ENCODE measurements around the gene MFAP5.
"Not testable (repeated sequence)": the region's sequence is repeated elsewhere in the genome, so short reads cannot be mapped to it uniquely, and the experiment has no call there.

The MFAP5 gene

DNA sequence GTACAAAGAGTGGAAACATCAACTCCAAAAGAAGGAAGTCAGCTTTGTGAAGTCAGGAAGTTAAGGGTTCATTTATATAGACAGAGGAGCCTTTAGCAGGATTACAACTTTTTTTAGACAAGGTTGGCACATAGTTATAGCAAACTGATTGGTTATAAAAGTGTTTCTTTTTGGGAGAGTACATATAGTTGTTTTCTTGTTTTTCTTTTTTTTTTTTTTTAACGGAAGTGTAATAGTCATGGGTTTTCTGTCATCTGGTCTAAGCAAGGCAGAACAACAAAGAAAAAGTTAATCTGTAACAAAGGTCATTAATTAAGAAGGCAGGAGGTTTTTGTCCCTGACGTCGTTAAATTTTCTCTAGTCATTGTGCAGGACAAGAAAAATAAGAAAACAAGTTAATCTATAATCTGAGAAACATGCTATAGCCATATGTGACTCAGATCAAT lies 13.0 kb upstream of the MFAP5 start:
- DNase-seq (ENCODE audit: low spot score) = no peak

DNA sequence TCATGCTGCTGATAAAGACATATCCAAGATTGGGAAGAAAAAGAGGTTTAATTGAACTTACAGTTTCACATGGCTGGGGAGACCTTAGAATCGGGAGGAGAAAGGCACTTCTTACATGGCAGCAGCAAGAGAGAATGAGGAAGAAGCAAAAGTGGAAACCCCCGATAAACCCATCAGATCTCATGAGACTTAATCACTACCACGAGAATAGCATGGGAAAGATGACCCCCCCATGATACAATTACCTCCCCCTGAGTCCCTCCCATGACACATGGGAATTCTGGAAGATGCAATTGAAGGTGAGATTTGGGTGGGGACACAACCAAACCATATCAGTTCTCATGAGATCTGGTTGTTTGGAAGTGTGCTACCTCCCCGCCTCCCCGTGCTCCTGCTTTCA lies 9.8 kb upstream of the MFAP5 start:
- no peak for DNase-seq (ENCODE audit: low spot score)

DNA sequence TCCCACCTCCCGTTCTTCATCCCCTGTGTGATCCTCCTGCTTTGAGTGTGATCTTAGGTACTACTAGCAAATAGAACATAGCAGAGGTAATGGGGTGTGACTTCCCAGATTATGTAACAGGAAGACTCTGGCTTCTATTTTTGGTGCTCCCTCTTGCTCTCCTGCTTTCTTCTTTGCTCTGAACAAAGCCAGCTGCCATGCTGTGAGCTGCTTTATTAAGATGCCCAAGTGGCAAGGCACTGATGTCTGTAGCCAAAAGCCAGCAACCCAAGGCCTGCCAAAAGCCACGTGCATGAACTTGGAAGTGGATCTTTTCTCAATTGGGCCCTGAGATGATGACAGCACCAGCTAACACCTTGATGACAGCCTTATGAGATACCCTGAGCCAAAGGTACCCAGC lies 5.8 kb upstream of the MFAP5 start:
- DNase-seq (ENCODE audit: low spot score) = no peak

DNA sequence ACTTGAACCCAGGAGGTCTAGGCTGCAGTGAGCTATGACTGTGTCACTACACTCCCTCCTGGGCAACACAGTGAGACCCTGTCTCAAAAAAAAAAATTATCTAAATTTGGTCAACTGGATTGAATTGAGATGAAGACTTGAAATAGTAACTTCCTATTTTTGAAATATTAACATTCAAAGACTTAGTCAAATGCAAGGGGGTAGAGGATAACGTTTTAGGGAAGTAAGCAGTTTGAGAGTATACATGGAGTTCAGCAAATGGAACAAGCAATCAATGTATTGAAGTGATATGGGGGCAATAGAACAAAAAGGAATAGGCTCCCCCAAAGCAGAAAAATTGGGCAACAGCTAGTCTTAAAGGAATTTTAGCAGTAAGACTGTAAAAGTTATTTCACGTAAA lies 4.6 kb upstream of the MFAP5 start:
- DNase-seq (ENCODE audit: low spot score) = no peak

DNA sequence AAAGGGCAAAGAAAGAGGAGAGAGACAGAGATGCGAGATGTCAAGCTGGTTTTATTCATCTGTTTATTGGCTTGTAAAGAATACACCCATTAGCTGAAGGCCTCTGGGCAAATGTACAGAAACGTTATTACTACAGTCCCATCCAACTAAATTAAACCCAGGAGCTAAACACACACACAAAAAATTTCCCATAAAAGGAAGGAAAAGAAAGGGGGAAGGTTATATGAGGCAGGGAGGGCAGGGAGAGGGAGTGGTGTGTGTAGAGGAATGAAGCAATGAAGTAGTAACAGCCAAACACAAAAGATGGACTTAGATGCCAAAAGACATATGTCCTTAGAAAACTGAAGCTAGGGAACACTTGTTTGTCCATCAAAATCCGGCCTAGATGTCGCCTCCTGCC lies 3.1 kb upstream of the MFAP5 start:
- DNase-seq (ENCODE audit: low spot score) = no peak

DNA sequence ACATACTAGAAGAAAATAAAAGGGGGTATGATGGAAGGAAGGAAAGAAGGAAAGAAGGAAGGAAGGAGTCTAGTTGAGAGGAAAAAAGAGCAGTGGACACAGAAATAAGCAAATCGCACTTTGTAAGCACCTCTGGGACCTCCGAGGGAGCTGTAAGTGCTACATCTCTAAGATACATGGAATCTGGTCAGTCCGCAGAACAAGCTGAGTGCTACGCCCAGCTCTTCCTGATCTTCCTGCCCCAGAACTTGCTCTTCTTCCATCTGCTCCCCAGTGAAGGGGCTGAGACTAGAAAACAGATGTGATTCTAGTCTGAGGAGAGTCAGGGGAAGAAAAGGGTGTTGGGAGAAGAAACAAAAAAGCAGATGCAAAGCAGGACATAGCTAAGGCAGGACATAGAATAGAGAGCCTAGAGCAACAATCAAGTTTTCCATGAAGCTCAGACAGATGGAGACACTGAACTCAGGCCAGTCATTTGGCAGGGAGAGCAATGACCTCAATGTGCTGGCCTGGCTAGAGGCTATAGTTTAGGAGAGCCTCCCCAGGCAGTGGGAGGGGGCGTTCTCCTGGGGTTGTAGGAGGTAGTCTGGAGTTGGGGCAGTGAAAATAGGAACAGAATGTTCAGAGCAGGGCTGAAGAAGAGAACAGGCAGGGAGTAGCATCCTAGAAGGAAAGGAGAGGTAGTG lies 1.7 kb upstream of the MFAP5 start:
- DNase-seq (ENCODE audit: low spot score) = no peak

DNA sequence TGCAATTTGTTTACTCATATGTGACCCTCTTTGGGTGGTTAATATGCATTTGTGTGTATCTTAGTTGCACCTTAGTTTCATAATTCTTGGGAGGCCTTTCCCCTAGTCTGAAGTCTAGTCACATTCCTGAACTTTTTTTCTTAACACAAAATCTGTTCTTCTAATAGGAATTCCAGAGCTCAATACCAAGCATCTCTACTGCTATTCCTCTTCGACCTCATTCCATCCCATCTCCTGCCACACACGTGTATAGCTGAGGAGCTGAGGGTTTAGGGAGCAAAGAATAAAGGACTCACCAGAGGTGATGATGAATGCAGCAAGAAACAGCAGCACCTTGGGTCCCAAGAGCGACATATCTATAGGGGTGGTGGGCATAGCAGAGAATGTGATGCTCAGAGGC lies 875 bp downstream of the MFAP5 start:
- DNase-seq (ENCODE audit: low spot score) = no peak

DNA sequence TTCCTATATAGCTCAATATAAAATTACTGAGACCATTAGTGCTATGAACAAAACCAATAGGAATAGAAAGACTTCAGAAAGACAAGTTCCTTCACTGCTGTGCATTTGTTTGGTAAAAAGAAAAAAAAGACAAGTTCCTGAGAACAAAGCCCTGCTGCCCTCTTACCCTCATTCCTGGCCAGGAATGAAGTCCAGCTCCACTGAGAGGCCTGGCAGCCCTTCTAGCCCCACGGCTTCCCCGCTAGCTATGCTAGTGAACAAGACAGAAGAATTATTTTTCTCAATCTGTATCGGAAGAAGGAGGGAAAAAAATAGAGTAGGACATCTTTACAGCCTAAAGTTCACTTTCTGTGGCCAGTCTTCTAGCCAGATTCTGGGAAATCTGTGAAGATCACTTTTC lies 1.6 kb downstream of the MFAP5 start:
- DNase-seq (ENCODE audit: low spot score) = no peak

DNA sequence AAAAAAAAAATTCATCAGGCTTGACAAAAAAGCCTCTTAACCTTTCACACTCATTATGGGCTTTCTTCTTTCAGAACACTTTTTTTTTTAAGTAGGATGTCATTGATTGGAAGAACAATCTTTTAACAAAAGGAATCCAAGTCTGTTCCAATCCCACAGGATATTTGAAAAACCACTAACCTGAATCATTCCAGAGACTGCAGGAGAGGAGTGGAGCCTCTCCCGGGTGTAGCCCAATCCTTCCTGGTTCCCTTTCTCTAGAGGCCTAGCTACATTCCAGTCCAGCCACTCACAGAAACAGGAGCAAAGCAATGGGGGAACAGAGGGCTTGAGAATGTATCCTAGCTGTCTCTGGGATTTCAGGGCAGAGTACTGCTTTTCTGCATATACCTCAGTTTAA lies 4.3 kb downstream of the MFAP5 start:
- no peak for DNase-seq (ENCODE audit: low spot score)

DNA sequence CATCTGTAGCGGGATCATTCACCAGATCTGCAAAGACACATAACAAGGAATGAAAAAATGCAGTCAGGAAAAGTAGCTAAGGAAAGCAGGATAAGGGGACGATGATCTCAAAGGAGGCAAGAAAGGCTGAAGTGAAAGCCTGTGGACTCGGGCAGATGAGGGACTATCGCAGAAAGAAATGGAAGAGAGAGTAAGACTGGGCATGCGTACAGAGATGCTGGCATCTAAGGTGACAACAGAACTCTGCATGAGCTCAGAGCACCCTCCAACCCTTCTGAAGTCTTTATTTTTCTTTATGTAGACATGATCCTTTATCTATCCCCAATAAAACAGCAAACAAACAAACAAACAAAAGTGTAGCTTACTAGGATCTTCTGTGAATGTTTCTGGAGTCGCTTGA lies 7.2 kb downstream of the MFAP5 start:
- DNase-seq (ENCODE audit: low spot score) = no peak

DNA sequence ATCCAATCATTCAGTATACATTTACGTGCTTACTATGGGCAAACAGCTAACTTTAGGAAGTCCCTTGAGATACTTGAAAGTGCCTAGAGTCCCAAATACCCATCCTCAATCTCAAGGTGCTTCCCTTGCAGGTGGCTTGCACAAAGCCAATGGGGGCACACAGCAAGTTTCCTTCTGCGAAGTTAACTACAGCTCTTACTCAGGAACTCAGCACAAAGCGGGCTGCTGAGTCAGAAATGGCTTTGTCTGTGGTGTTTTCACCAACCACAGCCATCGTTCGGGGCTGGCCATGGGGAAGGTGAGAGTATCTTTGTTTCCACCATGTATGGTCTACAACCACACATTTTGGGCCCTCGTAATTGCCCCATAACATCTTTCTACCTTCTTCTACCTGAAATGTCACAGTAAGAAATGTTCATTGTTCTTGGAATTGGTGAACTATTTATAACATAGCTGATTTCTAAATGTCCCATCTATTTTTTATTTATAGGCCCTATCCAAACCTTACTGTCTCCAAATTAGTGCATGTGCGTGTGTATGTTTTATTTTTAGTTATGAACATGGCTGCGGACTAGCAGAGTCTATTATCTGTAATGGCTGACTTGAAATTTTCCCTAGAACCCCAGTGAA lies 13.9 kb downstream of the MFAP5 start:
- DNase-seq (ENCODE audit: low spot score) = no peak

DNA sequence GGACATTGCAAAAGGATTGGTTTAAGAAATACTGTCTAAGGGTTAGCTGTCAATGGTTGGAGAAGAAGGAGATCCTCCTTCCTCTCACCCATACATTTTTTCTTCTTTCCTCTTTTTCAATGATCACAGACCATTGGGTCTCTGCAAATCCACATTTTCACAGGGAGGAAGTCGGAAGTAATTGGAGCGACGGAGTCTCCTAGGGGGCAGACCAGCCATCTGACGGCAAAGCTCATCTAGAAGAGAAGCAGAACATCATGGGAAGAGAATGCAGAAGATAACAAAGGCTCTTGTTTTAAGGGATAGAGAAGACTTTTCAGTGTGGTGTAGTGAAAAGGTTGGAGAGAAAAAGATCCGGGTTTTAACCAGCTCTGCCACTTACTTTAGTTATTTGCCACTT lies 14.7 kb downstream of the MFAP5 start:
- DNase-seq (ENCODE audit: low spot score) = no peak

DNA sequence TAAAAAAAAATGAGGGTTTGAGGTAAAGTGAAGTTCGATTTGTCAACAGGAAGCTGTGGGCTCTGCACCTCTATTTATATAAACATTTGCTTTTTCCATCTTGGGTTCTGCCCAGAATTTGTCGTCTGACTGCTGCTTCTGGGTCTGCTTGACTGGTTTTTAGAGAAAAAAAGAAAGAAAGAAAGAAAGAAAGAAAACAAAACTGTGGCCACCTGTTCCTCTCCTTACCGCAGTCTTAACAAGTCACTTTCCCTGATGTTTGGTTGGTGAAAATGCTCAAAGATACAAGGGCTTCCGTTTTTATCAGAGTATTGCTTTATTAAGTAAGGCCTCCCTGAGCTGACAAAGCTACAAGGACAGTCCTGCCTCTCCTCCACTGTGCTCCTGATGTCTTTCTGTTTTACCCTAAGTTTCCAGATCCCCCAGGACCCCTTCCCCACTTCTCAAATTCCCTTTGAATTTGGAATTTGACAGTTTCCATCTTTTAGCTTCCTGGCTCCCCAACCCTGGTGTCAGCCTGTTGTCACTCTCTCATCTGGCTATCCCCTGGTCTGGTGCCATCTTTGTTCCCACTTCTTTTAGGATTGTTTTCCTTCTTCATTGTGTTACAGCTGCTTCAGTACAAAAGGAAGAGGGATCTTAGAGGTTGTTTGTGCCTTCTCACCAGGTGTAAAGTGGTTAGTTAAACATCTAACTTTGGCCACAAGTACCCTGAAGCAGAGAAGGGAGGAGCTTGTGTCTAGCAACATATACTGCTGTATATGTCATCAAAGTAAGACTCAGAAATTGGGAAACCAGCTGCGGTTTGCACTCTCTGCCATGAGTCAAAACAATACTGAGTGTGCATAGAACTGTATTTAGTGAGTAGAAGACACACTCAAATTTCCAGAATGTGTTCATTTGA lies 18.0 kb downstream of the MFAP5 start:
- no peak for DNase-seq (ENCODE audit: low spot score)

DNA sequence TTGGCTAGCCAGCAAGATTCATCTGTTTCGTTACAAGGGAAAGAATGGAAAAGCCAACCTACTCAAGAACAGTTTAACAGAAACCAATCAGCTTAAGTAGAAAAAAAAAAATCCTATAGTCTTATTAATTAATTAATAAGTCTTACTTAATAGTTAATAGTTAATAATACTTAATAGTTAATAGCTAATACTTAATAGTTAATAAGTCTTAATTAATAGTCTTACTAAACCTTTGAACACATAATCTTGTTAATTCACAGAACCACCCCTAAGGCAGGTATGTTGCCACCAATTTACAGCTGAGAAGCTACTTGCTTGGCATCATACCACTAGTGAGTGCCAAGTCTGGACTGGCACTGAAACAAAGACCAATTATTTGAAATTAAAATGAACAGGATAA lies 19.9 kb downstream of the MFAP5 start:
- no peak for DNase-seq (ENCODE audit: low spot score)

DNA sequence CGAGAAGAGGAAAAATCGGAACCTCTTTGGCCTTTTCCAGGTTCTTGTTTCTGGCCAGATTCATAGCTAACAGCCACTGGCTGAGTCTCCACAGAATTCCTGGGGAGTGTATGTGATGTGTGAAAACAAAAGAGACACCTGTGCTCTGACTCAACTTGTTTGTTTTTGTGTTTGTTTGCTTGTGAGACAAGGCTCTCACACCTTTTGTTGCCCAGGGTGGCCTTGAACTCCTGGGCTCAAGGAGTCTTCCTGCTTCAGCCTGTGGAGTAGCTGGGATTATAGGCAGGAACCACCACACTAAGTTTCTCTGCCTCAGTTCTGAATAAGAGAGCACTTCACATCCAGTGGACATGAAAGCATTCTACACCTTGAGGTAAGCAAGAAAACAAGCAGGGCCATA lies 22.7 kb downstream of the MFAP5 start:
- no peak for DNase-seq (ENCODE audit: low spot score)

DNA sequence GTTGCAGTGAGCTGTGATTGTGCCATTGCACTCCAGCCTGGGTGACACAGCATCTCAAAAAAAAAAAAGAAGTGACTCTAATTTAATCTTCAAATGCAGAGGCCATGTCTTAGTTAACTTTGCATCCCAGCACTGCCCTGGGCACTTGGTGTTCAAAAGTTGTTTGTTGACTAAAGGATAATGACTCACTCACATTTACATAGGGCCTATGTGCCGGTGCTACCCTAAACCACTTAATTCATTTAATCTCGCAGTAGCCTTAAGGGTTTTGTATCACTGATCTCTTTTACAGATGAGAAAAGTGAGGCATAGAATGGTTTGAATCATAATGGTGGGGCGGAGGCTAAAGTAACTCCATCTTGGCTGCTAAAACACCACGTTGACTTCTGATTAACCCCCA lies 23.7 kb downstream of the MFAP5 start:
- no peak for DNase-seq (ENCODE audit: low spot score)

DNA sequence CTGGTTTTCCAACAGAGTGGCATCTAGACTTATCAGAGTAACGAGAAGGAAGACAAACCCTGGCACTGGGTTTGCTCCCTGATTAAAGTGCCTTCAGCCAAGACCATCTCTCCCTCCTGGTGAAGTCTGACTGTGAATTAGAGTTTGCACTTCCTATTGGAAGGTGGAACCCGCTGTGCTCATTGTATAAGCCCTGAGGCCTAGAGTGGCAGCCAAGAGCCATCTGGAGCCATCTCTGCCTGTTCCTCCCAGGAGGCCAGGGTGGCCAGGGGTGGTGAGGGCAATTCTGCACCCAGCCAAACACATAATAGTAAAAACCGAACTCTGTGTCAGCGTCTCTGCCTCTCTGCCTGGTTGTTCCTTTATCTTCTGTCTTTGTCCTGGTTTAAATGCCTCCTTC lies 25.0 kb downstream of the MFAP5 start:
- no peak for DNase-seq (ENCODE audit: low spot score)

DNA sequence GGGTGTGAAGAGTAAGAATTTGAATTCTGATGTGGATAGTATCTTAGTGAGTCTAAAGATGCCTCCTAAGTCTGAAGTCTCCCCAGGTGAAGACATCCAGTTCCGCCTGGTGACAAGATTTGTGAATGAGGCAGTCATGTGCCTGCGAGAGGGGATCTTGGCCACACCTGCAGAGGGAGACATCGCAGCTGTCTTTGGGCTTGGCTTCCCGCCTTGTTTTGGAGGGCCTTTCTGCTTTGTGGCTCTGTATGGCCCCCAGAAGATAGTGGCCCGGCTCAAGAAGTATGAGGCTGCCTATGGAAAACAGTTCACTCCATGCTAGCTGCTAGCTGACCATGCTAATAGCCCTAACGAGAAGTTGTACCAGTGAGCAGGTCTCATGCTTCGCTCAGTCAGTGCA lies 25.4 kb downstream of the MFAP5 start:
- no peak for DNase-seq (ENCODE audit: low spot score)

DNA sequence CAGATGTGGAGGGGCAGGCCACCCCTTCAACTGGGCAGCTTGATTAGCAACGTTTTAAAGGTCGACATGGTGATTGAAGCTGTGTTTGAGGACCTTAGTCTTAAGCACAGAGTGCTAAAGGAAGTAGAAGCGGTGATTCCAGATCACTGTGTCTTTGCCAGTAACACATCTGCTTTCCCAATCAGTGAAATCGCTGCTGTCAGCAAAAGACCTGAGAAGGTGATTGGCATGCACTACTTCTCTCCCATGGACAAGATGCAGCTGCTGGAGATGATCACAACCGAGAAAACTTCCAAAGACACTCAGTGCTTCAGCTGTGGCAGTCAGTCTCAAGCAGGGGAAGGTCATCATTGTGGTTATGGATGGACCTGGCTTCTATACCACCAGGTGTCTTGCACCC lies 26.0 kb downstream of the MFAP5 start:
- no peak for DNase-seq (ENCODE audit: low spot score)

DNA sequence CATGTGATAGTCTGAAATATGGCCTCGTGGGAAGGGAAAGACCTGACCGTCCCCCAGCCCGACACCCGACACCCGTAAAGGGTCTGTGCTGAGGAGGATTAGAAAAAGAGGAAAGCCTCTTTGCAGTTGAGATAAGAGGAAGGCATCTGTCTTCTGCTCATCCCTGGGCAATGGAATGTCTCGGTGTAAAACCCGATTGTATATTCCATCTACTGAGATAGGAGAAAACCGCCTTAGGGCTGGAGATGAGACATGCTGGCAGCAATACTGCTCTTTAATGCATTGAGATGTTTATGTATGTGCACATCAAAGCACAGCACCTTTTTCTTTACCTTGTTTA lies 26.6 kb downstream of the MFAP5 start:
- not testable (repeated sequence) for DNase-seq (ENCODE audit: low spot score)

DNA sequence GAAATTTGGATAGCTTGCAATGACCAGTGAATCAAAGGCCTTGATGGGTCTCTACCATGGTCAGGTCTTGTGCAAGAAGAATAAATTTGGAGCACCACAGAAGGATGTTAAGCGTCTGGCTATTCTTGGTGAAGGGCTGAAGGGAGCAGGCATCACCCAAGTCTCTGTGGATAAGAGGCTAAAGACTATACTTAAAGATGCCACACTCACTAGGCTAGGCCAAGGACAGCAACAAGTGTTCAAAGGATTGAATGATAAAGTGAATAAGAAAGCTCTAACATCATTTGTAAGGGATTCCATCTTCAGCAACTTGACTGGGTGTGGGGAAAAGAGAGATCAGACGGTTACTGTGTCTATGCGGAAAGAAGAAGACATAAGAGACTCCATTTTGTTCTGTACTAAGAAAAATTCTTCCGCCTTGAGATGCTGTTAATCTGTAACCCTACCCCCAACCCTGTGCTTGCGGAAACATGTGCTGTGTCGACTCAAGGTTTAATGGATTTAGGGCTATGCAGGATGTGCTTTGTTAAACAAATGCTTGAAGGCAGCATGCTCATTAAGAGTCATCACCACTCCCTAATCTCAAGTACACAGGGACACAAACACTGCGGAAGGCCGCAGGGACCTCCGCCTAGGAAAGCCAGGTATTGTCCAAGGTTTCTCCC lies 27.2 kb downstream of the MFAP5 start:
- DNase-seq (ENCODE audit: low spot score) = not testable (repeated sequence)

DNA sequence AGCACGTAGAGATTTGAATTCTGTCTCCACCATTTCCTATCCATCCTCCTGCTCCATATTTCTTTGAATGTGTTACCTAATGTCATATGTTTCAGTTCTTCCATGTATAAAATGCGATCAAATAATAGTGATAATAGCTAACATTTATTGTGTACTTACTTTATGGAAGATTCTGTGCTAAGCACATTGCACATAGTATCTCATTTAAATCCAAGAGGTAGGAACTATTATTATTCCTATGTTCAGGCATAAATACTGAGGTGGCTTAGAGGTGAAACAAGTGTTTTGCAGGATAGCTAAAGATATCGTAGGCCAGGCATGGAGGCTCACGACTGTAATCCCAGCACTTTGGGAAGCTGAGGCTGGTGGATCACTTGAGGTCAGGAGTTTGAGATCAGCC lies 32.5 kb downstream of the MFAP5 start:
- DNase-seq (ENCODE audit: low spot score) = no peak
